Measurements from ENCODE around the gene BRSK1. TPM values are rescaled to one million over a fixed set of nuclear protein-coding genes. Genes with fewer than 3 reads are reported as not detected.

BRSK1 gene
- total and polyA plus RNA-seq, 2 of the 8 experiments (the other 6 are each of a cell fraction or from before 2014, with no cell fraction given), result 27.6 to 32.7 TPM

DNA sequence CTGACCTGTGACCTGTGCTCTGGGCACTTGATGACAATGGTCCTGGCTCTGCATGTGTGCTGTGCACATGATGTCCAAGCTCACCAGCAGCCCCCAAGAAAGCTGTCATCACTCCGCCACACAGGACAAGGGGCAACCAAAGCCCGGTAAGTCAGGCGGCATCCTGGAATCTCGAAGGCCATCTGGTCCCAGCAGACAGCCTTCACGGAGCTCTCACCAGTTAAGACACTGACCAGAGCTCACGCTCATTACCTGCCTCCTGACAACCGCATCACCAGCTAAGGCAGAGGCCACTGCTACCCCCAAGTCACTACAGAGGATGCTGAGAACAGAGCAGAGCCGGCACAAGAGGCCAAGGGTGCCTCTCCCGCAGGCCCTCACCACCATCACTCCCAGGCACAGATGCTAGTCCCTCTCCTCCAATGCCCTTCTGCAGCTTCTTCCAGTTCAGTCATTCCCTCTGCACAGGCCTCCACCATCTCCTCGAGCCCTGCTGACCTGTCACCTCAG, 35.6 kb upstream of the BRSK1 start:
- Histone ChIP-seq H2AK5ac (ENCODE audit: low read depth, low read length) (no peak overlapping the region), H3K36me3 (ENCODE audit: control insufficient read depth in 2 of 4, insufficient read depth in 4 of 4, low read length in 3 of 4) (peaks cover 3 to 23% (median 9%) of the 10 kb centered on the region in 4 experiments; a peak in 5 of 8 replicates), H4K8ac (ENCODE audit: extremely low read depth, insufficient read depth, low read length) (no peak overlapping the region), H3K9ac (replicated peaks in 1 of 4; ENCODE audit: extremely low read depth in 1 of 4, low read depth in 3 of 4, low read length in 3 of 4) (no peak overlapping the region), H3K56ac (replicated peaks; ENCODE audit: insufficient read length, low read depth, low read length) (no peak overlapping the region), H3K14ac (ENCODE audit: insufficient read length) (no peak overlapping the region), H4K91ac (replicated peaks; ENCODE audit: insufficient read length, low read length) (no peak overlapping the region), H3K27ac (ENCODE audit: low read depth, low read length) (no peak overlapping the region), H3K4me2 (ENCODE audit: insufficient read depth in 1 of 2, low read depth in 2 of 2, low read length in 2 of 2) (no peak overlapping the region), H3K79me1 (ENCODE audit: low read depth, low read length) (peaks cover 25% of the 10 kb centered on the region), H3K4me3 (ENCODE audit: extremely low read depth in 1 of 4, insufficient read depth in 2 of 4, low read depth in 3 of 4, low read length in 4 of 4) (no peak overlapping the region), H4K20me1 (replicated peaks in 1 of 2; ENCODE audit: control insufficient read depth in 1 of 2, insufficient read depth in 2 of 2, low read length in 2 of 2) (peaks cover 17 to 44% of the 10 kb centered on the region in 2 experiments), H2BK5ac (ENCODE audit: low read depth, low read length) (peak overlapping the region; percentile 16; the same call in 1 of the 2 replicates), H3K23me2 (ENCODE audit: low read depth, low read length) (no peaks in the 10 kb centered on the region), H2BK15ac (ENCODE audit: low read length) (no peak overlapping the region), H3K27me3 (replicated peaks in 1 of 4; ENCODE audit: control insufficient read depth in 3 of 4, extremely low read depth in 1 of 4, insufficient read depth in 3 of 4, low read length in 3 of 4) (no peaks in the 10 kb centered on the region), H2BK20ac (ENCODE audit: low read length) (no peak overlapping the region), H4K5ac (ENCODE audit: insufficient read length, low read depth, low read length) (no peak overlapping the region), H2AFZ (ENCODE audit: low read length) (no peak overlapping the region), H3K9me3 (ENCODE audit: insufficient read depth in 2 of 2, low read depth in 1 of 2, low read length in 1 of 2) (no peaks in the 10 kb centered on the region), H2BK120ac (replicated peaks; ENCODE audit: low read depth, low read length) (no peak overlapping the region), H3K23ac (ENCODE audit: insufficient read length) (no peak overlapping the region), H2BK12ac (ENCODE audit: low read depth, low read length) (no peak overlapping the region), H3K18ac (ENCODE audit: extremely low read depth, low read length) (no peak overlapping the region), H3K4ac (replicated peaks; ENCODE audit: insufficient read length, low read depth, low read length) (no peak overlapping the region), H3K79me2 (ENCODE audit: control insufficient read depth in 1 of 2, insufficient read depth in 2 of 2, low read length in 2 of 2) (peaks cover 5 to 57% of the 10 kb centered on the region in 2 experiments; a peak in 3 of 4 replicates), H3K4me1 (replicated peaks in 1 of 4; ENCODE audit: control insufficient read depth in 3 of 4, insufficient read depth in 4 of 4, low read length in 3 of 4) (no peaks in the 10 kb centered on the region; a peak in 1 of 7 replicates)
- FAIRE-seq (no peak), DNase-seq (ENCODE audit: low read depth in 1 of 2, low spot score in 2 of 2) (no peak)
- ChIA-PET CTCF (ENCODE audit: partially characterized antibody) (interaction anchor here (1.0 to 1.2 kb wide), 2 partner anchors 107 to 170 kb away, joined by 3 to 5 read pairs; no protein-coding TSS in a partner anchor), POLR2A (ENCODE audit: partially characterized antibody) (interaction anchor here (0.6 to 1.6 kb wide), 8 partner anchors 10 to 166 kb away, joined by 3 to 5 read pairs (median 4); partner anchors contain the start of genes HSPBP1 and PPP6R1)
- TF ChIP-seq CBX5 (IDR thresholded peaks at IDR 0.05; ENCODE audit: low read depth, low read length) (no peak), CTBP2 (IDR thresholded peaks at IDR 0.05; ENCODE audit: borderline replicate concordance, insufficient read depth, insufficient read length, low read length) (no peak), CBX8 (IDR thresholded peaks at IDR 0.05; ENCODE audit: borderline replicate concordance, low read depth, low read length) (no peak)
- 87% methylated on average over 10 of the region's 10 CpGs; no CpG with 5 or more reads in 1 of the 2 experiments for WGBS, 2 experiments (ENCODE audit: extremely low coverage in 1 of 2, insufficient coverage in 1 of 2, insufficient read length in 1 of 2, insufficient replicate concordance in 2 of 2, low coverage in 1 of 2, low lambda C conversion rate in 2 of 2, missing lambda C conversion rate in 1 of 2)
